HG03135 (cell line): Measurements from ENCODE around the gene PPP2R5A.
A peak's percentile ranks its signal among the peaks of the same experiment; 100 is the strongest.
"Not testable (repeated sequence)": the region's sequence is repeated elsewhere in the genome, so short reads cannot be mapped to it uniquely, and the experiment has no call there.

Source experiments
- ATAC-seq: cut with Tn5 transposase; IDR thresholded peaks from one replicate; pipeline ENCODE4 v1.9.1; 2021; ENCODE audit warnings: mild to moderate bottlenecking, moderate library complexity; ENCODE audit not compliant: unreplicated experiment

Gene PPP2R5A

GRCh38 chr1:212351588-212352362 is 66.6 kb downstream of the PPP2R5A start:
- no peak for ATAC-seq

- ATAC-seq, result no peak
Observed at GRCh38 chr1:212353181-212353580, 68.0 kb downstream of the PPP2R5A start.

- ATAC-seq, result no peak
Observed at GRCh38 chr1:212354464-212354863, 69.3 kb downstream of the PPP2R5A start.

- ATAC-seq, result no peak
Observed at GRCh38 chr1:212355230-212355969, 70.2 kb downstream of the PPP2R5A start.

GRCh38 chr1:212359794-212360479 is 74.7 kb downstream of the PPP2R5A start:
- ATAC-seq, result no peak

GRCh38 chr1:212364985-212365384 is 79.8 kb downstream of the PPP2R5A start:
- no peak for ATAC-seq

GRCh38 chr1:212366901-212367300 is 81.7 kb downstream of the PPP2R5A start:
- ATAC-seq, result no peak

GRCh38 chr1:212367474-212368072 is 82.4 kb downstream of the PPP2R5A start:
- ATAC-seq, result no peak

- peak; percentile 86 for ATAC-seq
Observed at GRCh38 chr1:212368073-212368484, 82.9 kb downstream of the PPP2R5A start.

- ATAC-seq, result no peak
Observed at GRCh38 chr1:212375986-212376385, 90.8 kb downstream of the PPP2R5A start.

GRCh38 chr1:212377644-212378043 is 92.4 kb downstream of the PPP2R5A start:
- no peak for ATAC-seq

- ATAC-seq, result no peak
Observed at GRCh38 chr1:212379366-212379765, 94.2 kb downstream of the PPP2R5A start.

- no peak for ATAC-seq
Observed at GRCh38 chr1:212381397-212382035, 96.3 kb downstream of the PPP2R5A start.

GRCh38 chr1:212386029-212386428 is 100.8 kb downstream of the PPP2R5A start:
- ATAC-seq, result no peak

GRCh38 chr1:212388985-212389716 is 103.9 kb downstream of the PPP2R5A start:
- no peak for ATAC-seq

- ATAC-seq, result not testable (repeated sequence)
Observed at GRCh38 chr1:212395678-212396437, 110.6 kb downstream of the PPP2R5A start.

- no peak for ATAC-seq
Observed at GRCh38 chr1:212396638-212397037, 111.4 kb downstream of the PPP2R5A start.

- no peak for ATAC-seq
Observed at GRCh38 chr1:212397171-212397570, 112.0 kb downstream of the PPP2R5A start.

- ATAC-seq, result no peak
Observed at GRCh38 chr1:212401042-212401441, 115.8 kb downstream of the PPP2R5A start.
